NB4 (cell line): Measurements from ENCODE around the gene ACSM2A.
"Not testable (repeated sequence)": the region's sequence is repeated elsewhere in the genome, so short reads cannot be mapped to it uniquely, and the experiment has no call there.

Experiments used
- CTCF ChIP-seq: IDR thresholded peaks from one replicate; pipeline ENCODE4 v1.5.1; 2012; ENCODE audit warnings: low read depth, low read length
- MYC ChIP-seq: IDR thresholded peaks from 2 replicates; pipeline ENCODE4 v1.6.1; 2011; ENCODE audit warnings: low read depth, low read length

DNA sequence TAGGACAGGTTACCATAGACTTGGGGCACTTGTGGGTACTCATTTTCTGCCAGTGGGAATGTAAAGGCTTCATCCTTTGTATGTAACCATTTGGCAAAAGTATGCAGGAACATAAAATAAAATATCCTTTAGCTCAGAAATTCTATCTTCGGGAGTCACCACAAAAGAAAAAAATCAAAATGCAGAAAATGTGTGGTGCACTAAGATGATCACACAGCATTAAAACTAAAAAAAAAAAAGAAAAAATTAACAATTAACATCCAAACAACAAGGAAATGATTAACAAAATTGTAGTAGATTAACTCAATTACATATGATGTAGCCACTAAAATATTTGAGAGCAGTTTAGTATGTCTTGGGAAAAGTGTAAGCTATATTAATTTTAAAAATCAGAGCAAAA, 10.6 kb upstream of the ACSM2A start:
- TF ChIP-seq MYC, CTCF: not testable (repeated sequence)
